WTC11 (cell line): ENCODE measurements around the gene SMARCE1.

Source experiments
- CBFB ChIP-seq: sonication (generic); formaldehyde crosslinking; IDR thresholded peaks from 2 replicates; pipeline ENCODE4 v1.8.1; 2022; ENCODE audit warnings: mild to moderate bottlenecking, low read depth, missing genetic modification reagents
- TEAD4 ChIP-seq: sonication (generic); formaldehyde crosslinking; IDR thresholded peaks from 2 replicates; pipeline ENCODE4 v1.8.0; 2022; ENCODE audit warnings: mild to moderate bottlenecking, missing genetic modification reagents
- TP53 ChIP-seq: sonication (generic); formaldehyde crosslinking; IDR thresholded peaks from 2 replicates; pipeline ENCODE4 v1.8.1; 2023; ENCODE audit warnings: mild to moderate bottlenecking, missing genetic modification reagents
- TF ChIP-seq, protein P1 (sequence below): fragments of 200-600 bp; IDR thresholded peaks from 2 replicates; pipeline ENCODE4 v1.8.0; 2022; ENCODE audit warnings: antibody characterized with exemption
- TF ChIP-seq, protein P2 (sequence below): sonication (generic); formaldehyde crosslinking; IDR thresholded peaks from 2 replicates; pipeline ENCODE4 v1.8.1; 2023; ENCODE audit warnings: mild to moderate bottlenecking, missing genetic modification reagents, moderate library complexity

DNA sequence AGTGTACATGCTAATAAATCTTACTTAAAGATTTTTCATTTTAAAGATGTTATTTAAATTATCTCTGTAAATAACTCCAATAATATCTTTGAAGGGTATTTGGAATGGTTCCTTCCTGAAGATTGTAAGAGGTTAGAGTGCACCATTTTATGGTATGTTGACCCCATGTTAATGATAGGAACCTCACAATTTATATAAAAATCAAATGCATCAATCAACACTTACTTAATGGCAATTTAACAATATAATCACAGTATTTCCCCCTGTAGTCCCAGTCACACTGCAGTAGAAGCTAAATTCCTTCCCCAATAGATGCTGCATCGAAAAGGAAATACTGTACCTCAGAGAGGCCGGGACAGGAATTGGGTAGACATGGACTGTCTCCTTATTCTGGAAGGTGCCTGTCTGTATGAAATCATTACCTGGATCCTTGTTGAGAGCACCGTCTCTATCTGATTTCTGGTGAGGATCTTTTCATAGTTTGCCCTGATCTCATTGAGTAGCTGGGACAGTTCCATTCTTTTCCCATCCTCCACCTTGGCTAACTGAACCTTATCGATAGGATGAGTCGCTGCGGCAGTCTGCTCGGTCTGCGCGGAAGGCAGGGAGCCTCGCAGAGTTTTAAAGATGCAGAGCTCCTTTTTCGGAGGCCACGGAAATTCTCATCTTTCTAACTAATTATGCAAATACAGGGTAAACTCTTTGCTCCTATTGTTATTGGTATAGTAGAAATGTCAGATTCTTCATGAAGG lies 17.1 kb upstream of the SMARCE1 start, which contains the start of gene KRT222:
- TF ChIP-seq CBFB (CRISPR knock-in tag) (no peak), TP53 (CRISPR knock-in tag) (no peak), TEAD4 (CRISPR knock-in tag) (no peak)
- TF ChIP-seq, protein P1, sequence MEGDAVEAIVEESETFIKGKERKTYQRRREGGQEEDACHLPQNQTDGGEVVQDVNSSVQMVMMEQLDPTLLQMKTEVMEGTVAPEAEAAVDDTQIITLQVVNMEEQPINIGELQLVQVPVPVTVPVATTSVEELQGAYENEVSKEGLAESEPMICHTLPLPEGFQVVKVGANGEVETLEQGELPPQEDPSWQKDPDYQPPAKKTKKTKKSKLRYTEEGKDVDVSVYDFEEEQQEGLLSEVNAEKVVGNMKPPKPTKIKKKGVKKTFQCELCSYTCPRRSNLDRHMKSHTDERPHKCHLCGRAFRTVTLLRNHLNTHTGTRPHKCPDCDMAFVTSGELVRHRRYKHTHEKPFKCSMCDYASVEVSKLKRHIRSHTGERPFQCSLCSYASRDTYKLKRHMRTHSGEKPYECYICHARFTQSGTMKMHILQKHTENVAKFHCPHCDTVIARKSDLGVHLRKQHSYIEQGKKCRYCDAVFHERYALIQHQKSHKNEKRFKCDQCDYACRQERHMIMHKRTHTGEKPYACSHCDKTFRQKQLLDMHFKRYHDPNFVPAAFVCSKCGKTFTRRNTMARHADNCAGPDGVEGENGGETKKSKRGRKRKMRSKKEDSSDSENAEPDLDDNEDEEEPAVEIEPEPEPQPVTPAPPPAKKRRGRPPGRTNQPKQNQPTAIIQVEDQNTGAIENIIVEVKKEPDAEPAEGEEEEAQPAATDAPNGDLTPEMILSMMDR = no peak
- TF ChIP-seq, protein P2, sequence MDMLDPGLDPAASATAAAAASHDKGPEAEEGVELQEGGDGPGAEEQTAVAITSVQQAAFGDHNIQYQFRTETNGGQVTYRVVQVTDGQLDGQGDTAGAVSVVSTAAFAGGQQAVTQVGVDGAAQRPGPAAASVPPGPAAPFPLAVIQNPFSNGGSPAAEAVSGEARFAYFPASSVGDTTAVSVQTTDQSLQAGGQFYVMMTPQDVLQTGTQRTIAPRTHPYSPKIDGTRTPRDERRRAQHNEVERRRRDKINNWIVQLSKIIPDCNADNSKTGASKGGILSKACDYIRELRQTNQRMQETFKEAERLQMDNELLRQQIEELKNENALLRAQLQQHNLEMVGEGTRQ (CRISPR knock-in tag) = no peak
